C4-2B (cell line): ENCODE measurements around the gene P3H2.

ENCODE experiments used
- CTCF ChIP-seq: fragments of 450-650 bp; conservative IDR thresholded peaks from 2 replicates; pipeline ENCODE4 v1.5.1; 2017; ENCODE audit warnings: mild to moderate bottlenecking
- ZFX ChIP-seq: fragments of 450-650 bp; IDR thresholded peaks from 2 replicates; pipeline ENCODE4 v1.6.1; 2017

- TF ChIP-seq CTCF (no peak), ZFX (no peak)
Measured at GRCh38 chr3:190139365-190139764, 18.7 kb upstream of the P3H2 start.
